Stomach (tissue), 9 donors: ENCODE results near the gene S100A2. TPM values are rescaled to one million over a fixed set of nuclear protein-coding genes. Genes with fewer than 3 reads are reported as not detected.

Source experiments
- DNase-seq, 2 donors: peaks; one replicate each; pipeline versions ENCODE4 v3.0.0 to v3.0.0-alpha.2; 2013 to 2019
- H3K27ac ChIP-seq, 5 donors: fragments of 200-600 bp in 4 of 5; sonication (generic) in 4 of 5; one replicate each; pipeline ENCODE4 v1.5.1; 2013 to 2019; ENCODE audit warnings: mild to moderate bottlenecking in 1 of 5, moderate library complexity in 1 of 5
- H3K27me3 ChIP-seq, 3 donors: fragments of 200-600 bp; sonication (generic); one replicate each; pipeline ENCODE4 v1.5.1; 2017 to 2019; ENCODE audit warnings: mixed run types in 1 of 3
- H3K36me3 ChIP-seq, 4 donors: fragments of 200-600 bp; sonication (generic); 1 replicate in 3 of 4; 2 replicates in 1 of 4; pipeline ENCODE4 v1.5.1; 2016 to 2019
- H3K4me1 ChIP-seq, 4 donors: fragments of 200-600 bp; sonication (generic); one replicate each; pipeline ENCODE4 v1.5.1; 2016 to 2019
- H3K4me3 ChIP-seq, 4 donors: fragments of 200-600 bp; sonication (generic) in 3 of 4; one replicate each; pipeline ENCODE4 v1.5.1; 2016 to 2019; ENCODE audit warnings: mild to moderate bottlenecking in 1 of 4
- H3K9me3 ChIP-seq, 4 donors: fragments of 200-600 bp; sonication (generic); one replicate each; pipeline ENCODE4 v1.5.1; 2016 to 2019
- CTCF ChIP-seq, 7 experiments: fragments of 450-650 bp in 4 of 7; fragments of 200-600 bp in 3 of 7; sonication (generic) in 3 of 7; IDR thresholded peaks; one replicate each; pipeline ENCODE4 v1.5.1; 2016 to 2019; ENCODE audit warnings: antibody characterized with exemption in 7 of 7, control low read depth in 2 of 7, mild to moderate bottlenecking in 1 of 7
- EP300 ChIP-seq: sonication (generic); formaldehyde crosslinking; IDR thresholded peaks from one replicate; pipeline ENCODE4 v1.6.1; 2017; ENCODE audit warnings: antibody characterized with exemption
- POLR2A ChIP-seq, 4 donors: fragments of 450-650 bp; IDR thresholded peaks; one replicate each; pipeline ENCODE4 v1.6.1; 2016; ENCODE audit warnings: antibody characterized with exemption in 4 of 4, control low read depth in 2 of 4, mild to moderate bottlenecking in 1 of 4, moderate library complexity in 1 of 4
- POLR2AphosphoS5 ChIP-seq, 3 donors: sonication (generic); formaldehyde crosslinking; IDR thresholded peaks; one replicate each; pipeline ENCODE4 v1.6.1; 2016; ENCODE audit warnings: antibody characterized with exemption in 3 of 3
- WGBS, 5 donors: extraction: QIAGEN DNeasy Blood & Tissue Kit in 3 of 5; methylation state at CpG; one replicate each; pipeline versions ENCODE4 v1.1.5 to v1.1.7; 2013 to 2018; 5-methylcytosine and 5-hydroxymethylcytosine counted together
- intact Hi-C: fragments of 100-400 bp; cut with DNase I; formaldehyde crosslinking; loops from one replicate; pipeline ENCODE4 v1.15.1; 2023; ENCODE audit warnings: low total_unique reads
- polyA plus RNA-seq, 3 donors: library from polyadenylated mRNA; stranded (reverse); fragments of 200-250 nt; gene quantifications; one replicate each; pipeline ENCODE4 v1.2.3, GENCODE V29; 2013
- total RNA-seq, 5 donors: library from RNA; depleted of rRNA; stranded (reverse); fragments of >200 nt; gene quantifications; one replicate each; pipeline versions ENCODE4 v1.1.0 to v1.2.3, GENCODE V29; 2014 to 2016
- donor health status: healthy with polysubstance abuse.
- donor health status: Bipolar disorder and iron deficiency.
- donor health status: healthy.

S100A2 gene
- total and polyA plus RNA-seq, 8 donors, result 2.2 to 1,809 (median 8.3) TPM; not detected in 3

GRCh38 chr1:153531638-153532037 lies 34.0 kb downstream of the S100A2 start:
- intact Hi-C loops, result loop anchor here (5.0 kb wide), 1 partner anchor 36 kb away; the partner anchor contains the start of gene S100A2

GRCh38 chr1:153527683-153528040 lies 38.0 kb downstream of the S100A2 start:
- Histone ChIP-seq H3K4me1 (peaks cover 12 to 17% (median 13%) of the 10 kb centered on the region in 4 donors), H3K4me3 (no peak overlapping the region), H3K27me3 (no peaks in the 10 kb centered on the region), H3K27ac (no peak overlapping the region), H3K9me3 (no peaks in the 10 kb centered on the region), H3K36me3 (no peaks in the 10 kb centered on the region)
- intact Hi-C loops, result no loop called here
- TF ChIP-seq POLR2AphosphoS5 (IDR thresholded peaks at IDR 0.05) (no peak), POLR2A (IDR thresholded peaks at IDR 0.05) (no peak), EP300 (no peak), CTCF (IDR thresholded peaks at IDR 0.05) (no peak)
- WGBS, 5 donors, result 85 to 95% (median 92%) methylated on average over 5 of the region's 5 CpGs
- DNase-seq, result no peak

More at GRCh38 chr1:153531638-153532037, 34.0 kb downstream of the S100A2 start:
- Histone ChIP-seq H3K36me3 (peaks cover 0 to 9% (median 0%) of the 10 kb centered on the region in 4 donors), H3K4me3 (no peak overlapping the region), H3K4me1 (peaks cover 43 to 46% (median 44%) of the 10 kb centered on the region in 4 donors), H3K27ac (peak overlapping the region in 4 of 5 donors; percentile 96 to 99 (median 99)), H3K9me3 (no peaks in the 10 kb centered on the region), H3K27me3 (no peaks in the 10 kb centered on the region)
- TF ChIP-seq POLR2AphosphoS5 (IDR thresholded peaks at IDR 0.05) (no peak), CTCF (IDR thresholded peaks at IDR 0.05) (no peak), EP300 (no peak), POLR2A (IDR thresholded peaks at IDR 0.05) (no peak)
- no peak for DNase-seq
- 79 to 94% (median 89%) methylated on average over 3 of the region's 3 CpGs for WGBS, 5 donors

GRCh38 chr1:153527023-153527682 lies 38.5 kb downstream of the S100A2 start:
- H3K27ac ChIP-seq, result no peak overlapping the region
- no peaks in the 10 kb centered on the region for H3K27me3 ChIP-seq
- H3K36me3 ChIP-seq, result no peaks in the 10 kb centered on the region
- TF ChIP-seq CTCF (IDR thresholded peaks at IDR 0.05) (no peak), EP300 (no peak), POLR2A (IDR thresholded peaks at IDR 0.05) (no peak), POLR2AphosphoS5 (IDR thresholded peaks at IDR 0.05) (no peak)
- no peak overlapping the region for H3K4me3 ChIP-seq
- peaks cover 7 to 14% (median 8%) of the 10 kb centered on the region in 4 donors for H3K4me1 ChIP-seq
- 80 to 92% (median 90%) methylated on average over 5 to 8 of the region's 8 CpGs for WGBS, 5 donors
- intact Hi-C loops, result no loop called here
- DNase-seq, result no peak
- no peaks in the 10 kb centered on the region for H3K9me3 ChIP-seq

- no peaks in the 10 kb centered on the region for H3K27me3 ChIP-seq
- H3K27ac ChIP-seq, result no peak overlapping the region
- H3K36me3 ChIP-seq, result no peaks in the 10 kb centered on the region
- peaks cover 0 to 8% (median 0%) of the 10 kb centered on the region in 4 donors for H3K4me1 ChIP-seq
- whole genome bisulfite sequencing, 5 donors, result 44 to 66% (median 52%) methylated on average over 8 of the region's 8 CpGs
- H3K9me3 ChIP-seq, result no peaks in the 10 kb centered on the region
- intact Hi-C loops, result no loop called here
- TF ChIP-seq POLR2AphosphoS5 (IDR thresholded peaks at IDR 0.05) (no peak), CTCF (IDR thresholded peaks at IDR 0.05) (no peak), EP300 (no peak), POLR2A (IDR thresholded peaks at IDR 0.05) (no peak)
- DNase-seq, result no peak
- no peak overlapping the region for H3K4me3 ChIP-seq
These were observed 39.5 kb downstream of the S100A2 start for GRCh38 chr1:153526132-153526543.
